Medulla oblongata (tissue), 1 donor: ENCODE measurements around the gene BEX2.
"Not testable (repeated sequence)": the region's sequence is repeated elsewhere in the genome, so short reads cannot be mapped to it uniquely, and the experiment has no call there.

Source experiments
- DNase-seq: peaks from one replicate; pipeline ENCODE4 v3.0.0-alpha.2; 2015; ENCODE audit errors: extremely low spot score

Gene BEX2

DNA sequence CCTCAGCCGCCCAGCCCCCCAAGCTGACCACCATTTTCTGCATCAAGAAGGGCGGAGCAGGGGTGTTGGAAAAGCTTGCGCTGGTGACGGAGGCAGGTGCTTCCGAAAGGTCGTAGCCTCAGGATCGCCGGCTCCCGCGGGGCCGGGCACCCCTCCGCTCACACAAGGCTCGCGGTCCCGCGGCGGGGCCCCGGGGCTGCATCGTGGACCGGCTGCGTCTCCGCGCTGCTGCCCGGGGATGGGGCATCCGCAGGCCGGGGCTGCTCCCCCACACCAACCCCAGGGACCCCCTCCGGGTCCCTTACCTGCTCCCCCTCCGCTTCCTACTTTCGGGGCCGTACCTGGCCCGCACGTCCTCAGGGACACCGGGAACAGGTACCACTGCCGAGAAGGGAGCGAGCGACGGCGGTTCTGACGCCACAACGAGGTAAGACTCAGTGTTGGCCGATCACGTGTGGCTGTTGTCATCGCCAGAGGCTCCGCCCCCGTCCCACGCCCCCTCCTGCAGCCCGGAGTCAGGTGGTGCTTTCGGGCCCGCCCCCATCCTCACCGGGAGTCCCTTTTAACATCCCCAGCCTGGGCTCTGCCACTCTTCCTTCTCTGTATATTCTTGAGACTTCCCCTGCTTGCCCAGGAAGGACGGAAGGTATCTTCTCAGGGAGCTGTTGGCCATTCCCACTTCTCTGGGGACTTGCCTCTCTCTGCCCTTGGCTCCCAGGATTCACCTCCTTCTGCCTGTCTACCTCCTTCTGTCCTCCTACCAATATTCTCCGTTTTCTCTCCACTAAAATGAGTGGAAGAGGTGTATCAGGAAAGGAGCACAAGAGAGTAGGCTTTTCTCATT, at the start of gene BEX2:
TSS of gene BEX2 (minus strand) at position 436 of the 844 bp plus-strand sequence. CDS start 1,014 bp downstream, outside the sequence.
- peak; percentile 76 for DNase-seq

GRCh38 chrX:103360092-103360491, 49.3 kb upstream of the BEX2 start:
- DNase-seq = no peak

- DNase-seq = not testable (repeated sequence)
These were observed 48.8 kb upstream of the BEX2 start for GRCh38 chrX:103359605-103360004.

DNA sequence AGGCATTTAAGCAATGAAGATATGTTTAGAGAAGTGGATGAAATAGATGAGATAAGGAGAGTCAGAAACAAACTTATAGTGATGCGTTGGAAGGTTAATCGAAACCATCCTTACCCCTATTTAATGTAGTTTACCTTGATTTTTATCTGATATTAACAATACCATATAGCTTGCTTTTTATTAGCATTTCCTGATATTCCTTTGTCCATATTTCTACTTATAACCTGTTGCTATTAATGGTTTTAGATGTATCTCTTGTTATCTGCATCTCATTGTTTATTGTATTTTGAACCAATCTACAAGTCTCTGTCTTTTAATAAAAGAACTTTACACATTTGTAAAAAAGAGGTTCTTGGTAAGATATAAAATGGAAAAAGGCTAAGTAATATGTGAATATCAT, 47.1 kb upstream of the BEX2 start:
- DNase-seq = no peak

- no peak for DNase-seq
These were observed 46.1 kb upstream of the BEX2 start for GRCh38 chrX:103356858-103357257.

GRCh38 chrX:103356130-103356798, 45.5 kb upstream of the BEX2 start, which contains the start of gene TCEAL9:
Gene TCEAL9 (plus strand): TSS chrX:103356506. CDS start chrX:103357685, 1,179 bp downstream.
- DNase-seq = peak; percentile 78

DNA sequence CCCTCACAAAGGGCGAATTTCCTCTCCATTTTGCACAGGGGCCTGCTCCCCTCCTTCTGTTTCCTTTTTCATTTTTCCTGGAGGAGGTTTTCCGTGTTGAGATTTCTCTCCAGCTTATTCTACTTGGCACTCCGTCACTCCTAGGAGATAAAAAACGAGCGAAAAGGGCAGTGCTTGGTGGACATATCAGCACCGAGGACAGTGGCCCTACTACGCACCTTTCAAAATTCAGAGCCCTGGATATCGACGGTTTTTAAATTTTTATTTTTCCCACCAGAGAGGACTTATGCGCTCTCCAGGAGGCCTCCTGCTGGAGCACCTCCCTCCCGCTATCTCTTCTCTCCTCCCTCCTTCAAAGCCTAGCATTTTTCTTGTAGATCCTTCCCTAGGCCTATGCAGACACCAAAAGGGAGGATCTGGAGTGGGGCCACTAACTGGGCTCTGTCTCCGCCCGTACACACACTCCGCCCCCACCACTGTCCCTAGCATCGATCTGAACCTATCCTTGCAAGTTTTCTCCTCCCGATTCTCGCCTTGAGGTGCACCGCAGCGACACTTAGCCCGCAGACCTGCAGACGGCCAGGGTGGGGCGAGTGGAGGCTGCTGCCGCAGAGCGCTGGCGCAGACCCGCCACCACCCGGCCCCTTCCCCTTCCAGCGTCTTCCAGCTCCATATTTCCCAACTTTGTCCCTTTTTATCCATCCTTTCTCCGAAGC, 37.0 kb upstream of the BEX2 start:
- DNase-seq = no peak

DNA sequence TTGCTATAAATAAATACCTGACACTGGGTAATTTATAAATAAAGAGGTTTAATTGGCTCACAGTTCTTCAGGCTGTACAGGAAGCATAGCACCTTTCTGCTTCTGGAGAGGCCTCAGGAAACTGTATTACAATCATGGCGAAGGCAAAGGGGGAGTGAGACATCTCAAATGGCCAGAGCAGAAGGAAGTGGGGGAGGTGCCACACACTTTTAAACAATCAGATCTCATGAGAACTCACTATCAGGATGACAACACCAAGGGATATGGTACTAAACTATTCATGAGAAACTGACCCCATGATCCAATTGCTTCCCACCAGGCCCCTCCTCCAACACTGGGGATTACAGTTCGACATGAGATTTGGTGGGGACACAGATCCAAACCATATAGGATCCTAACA, 33.8 kb upstream of the BEX2 start:
- DNase-seq = no peak

- DNase-seq = peak; percentile 47
These were observed 32.3 kb upstream of the BEX2 start for GRCh38 chrX:103343105-103343504.

- peak; percentile 42 for DNase-seq
These were observed 27.9 kb upstream of the BEX2 start for GRCh38 chrX:103338663-103339062.

DNA sequence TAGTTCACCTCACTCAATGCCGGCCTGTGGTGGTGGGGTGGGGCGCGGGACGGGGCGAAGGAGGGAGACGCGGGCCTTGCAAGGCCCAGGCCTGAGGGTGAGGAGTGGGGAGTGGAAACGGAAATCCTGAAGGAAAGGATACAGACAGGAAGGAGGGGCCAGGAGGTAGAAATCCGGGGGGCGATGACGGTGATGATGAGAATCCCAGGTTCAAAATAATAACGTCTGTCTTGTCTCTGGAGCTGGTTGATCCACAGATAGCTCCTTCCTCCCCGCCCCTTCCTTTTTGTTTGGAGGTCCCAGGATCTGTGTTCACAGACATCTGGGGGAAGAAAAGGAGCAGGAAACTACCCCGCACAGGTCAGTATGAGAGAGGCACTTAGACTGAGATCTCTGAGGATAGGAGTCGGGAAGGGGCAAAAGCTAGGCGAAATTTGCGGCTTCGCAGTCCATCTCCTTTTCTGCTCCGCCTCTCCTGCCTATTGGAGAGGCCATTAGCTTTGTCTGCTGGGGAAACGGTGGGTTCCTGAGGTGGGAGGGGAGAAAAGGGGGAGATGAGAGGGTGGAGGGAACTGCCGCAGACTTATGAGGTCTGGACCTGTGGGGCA, 20.0 kb upstream of the BEX2 start:
- peak; percentile 8 for DNase-seq

DNA sequence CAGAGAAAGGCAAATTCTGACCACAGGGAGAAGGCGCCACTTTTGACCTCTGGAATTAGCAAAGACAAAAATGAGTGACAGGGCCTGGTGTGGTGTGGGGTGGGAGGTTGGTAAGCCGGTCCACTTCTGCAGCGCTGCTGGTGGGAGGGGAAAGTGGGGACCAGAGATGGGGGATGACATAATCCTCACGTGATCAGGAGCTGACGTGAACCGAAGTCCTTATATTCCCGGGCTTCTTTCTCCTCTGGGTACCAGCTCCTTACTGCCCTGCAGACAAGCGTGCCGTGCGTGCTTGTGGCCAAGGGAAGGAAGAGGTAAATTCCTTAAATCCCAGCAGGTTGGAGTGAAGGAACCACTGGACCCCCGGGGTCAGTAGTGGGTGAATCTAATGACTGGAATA, 19.2 kb upstream of the BEX2 start, which contains the start of gene TCEAL7:
TSS of gene TCEAL7 (plus strand) at position 249 of the 400 bp plus-strand sequence. CDS start 1,165 bp downstream, outside the sequence.
- peak; percentile 86 for DNase-seq

- no peak for DNase-seq
These were observed 600 bp upstream of the BEX2 start for GRCh38 chrX:103311399-103311780.

DNA sequence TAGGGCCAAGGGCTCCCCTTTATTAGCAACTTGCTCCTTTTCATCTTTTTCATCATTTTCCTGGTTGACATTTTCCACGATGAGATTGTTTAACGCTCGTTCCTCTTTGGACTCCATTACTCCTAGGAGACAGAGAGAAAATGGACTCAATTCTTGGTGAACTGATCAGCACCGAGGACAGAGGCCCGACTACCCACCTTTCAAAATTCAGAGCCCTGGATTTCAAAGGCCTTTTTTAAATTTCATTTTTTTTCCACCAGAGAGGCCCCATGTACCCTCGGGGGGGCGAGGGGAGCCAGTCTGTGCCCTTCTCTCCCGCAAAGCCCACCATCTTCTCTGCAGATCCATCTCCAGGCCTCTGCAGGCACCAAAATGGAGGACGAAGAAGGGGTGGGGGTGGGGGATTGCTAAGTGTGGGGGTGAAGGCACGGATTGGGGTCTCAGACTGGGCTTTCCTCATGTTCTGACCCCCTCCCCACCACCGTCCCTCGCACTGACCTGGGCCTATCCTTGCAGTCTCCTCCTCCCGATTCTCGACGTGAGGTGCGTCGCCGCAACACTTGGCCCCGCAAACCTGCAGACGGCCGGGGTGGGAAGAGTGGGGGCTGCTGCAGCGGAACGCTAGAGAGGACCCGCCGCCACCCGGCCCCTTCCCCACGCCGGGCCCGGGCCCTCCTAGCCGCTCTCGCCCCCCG, 783 bp downstream of the BEX2 start:
- DNase-seq = no peak

- DNase-seq = not testable (repeated sequence)
These were observed 5.1 kb downstream of the BEX2 start for GRCh38 chrX:103305666-103306065.

- DNase-seq = no peak
These were observed 6.1 kb downstream of the BEX2 start for GRCh38 chrX:103304705-103305104.

GRCh38 chrX:103293118-103293517, 17.7 kb downstream of the BEX2 start:
- no peak for DNase-seq

DNA sequence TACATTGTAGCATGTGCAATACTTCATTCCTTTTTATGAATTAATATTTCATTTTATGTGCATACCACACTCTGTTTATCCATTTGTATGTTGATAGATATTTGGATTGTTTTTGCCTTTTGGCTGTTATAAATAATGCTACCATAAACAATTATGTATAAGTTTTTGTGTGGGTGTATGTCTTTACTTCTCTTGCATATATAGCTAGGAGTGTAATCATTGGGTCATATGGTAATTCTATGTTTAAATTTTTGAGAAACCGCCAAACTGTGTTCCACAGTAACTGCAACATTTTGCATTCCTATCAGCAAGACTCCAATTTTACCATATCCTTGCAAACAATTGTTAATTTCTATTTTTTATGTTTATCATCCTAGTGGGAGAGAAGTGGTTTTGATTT, 31.2 kb downstream of the BEX2 start:
- DNase-seq = no peak

DNA sequence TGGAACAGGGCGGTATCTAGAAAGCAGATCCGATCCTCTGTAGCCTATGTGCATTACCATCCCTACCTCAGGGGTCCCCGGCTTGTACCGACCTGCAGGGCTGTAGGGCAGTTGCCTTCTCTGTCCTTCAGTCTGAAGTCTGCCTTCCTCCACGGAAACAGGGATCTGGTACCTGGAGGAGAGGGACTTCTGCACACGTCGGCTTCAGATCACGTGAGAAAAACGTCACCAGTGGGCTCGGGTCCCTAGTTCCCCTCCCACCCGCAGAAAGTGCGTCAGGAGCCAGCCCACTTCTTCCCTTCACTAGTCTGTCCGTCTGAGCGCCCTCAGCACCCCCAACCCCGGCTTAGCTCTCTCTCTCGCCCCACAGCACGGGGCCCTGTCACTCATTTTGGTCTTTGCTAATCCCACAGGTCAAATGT, 34.2 kb downstream of the BEX2 start, which contains the start of gene TCEAL5:
TSS of gene TCEAL5 (minus strand) at position 170 of the 422 bp plus-strand sequence. CDS start 2,187 bp downstream, outside the sequence.
- DNase-seq = peak; percentile 57

- peak; percentile 2 for DNase-seq
These were observed 34.7 kb downstream of the BEX2 start for GRCh38 chrX:103275947-103276567.
